HG03060 (cell line): Measurements from ENCODE around the gene MPDU1.
"Not testable (repeated sequence)": the region's sequence is repeated elsewhere in the genome, so short reads cannot be mapped to it uniquely, and the experiment has no call there.

Experiments
- ATAC-seq: cut with Tn5 transposase; IDR thresholded peaks from one replicate; pipeline ENCODE4 v1.9.1; 2021; ENCODE audit warnings: low read depth, moderate number of reproducible peaks; ENCODE audit not compliant: unreplicated experiment

MPDU1 gene

GRCh38 chr17:7579834-7580603 is 3.6 kb upstream of the MPDU1 start:
- no peak for ATAC-seq

DNA sequence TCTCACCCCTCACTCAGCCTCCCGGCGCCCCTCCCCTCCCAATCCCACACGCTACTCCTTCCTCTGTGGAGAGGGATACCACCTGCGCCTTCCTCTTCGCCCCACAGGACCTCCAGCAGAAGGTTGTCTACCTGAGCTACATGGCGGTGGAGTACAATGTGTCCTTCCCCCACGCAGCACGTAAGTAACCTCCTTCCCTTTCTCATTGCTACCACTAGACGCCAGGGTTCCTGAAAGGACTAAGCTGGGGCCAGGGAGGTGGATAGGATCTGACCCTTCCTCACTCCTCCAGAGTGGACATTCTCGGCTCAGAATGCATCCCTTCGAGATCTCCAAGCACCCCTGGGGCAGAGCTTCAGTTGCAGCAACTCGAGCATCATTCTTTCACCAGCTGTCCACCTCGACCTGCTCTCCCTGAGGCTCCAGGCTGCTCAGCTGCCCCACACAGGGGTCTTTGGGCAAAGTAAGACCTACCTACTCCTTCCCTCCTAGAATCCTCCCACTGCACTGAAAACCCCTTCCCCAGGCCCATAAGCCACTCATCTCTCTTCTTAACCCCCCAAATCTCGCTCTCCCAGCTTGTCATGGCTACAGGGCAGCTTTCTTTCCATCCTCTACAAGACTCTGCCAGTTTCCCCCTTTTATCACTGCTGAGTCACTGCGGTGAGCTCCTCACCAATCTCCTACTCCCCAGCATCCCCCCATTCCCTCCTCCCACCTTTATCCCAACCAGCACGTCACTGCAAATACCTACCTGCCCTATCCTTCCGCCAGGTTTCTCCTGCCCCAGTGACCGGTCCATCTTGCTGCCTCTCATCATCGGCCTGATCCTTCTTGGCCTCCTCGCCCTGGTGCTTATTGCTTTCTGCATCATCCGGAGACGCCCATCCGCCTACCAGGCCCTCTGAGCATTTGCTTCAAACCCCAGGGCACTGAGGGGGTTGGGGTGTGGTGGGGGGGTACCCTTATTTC is 2.8 kb upstream of the MPDU1 start:
- ATAC-seq: no peak

GRCh38 chr17:7582396-7583252 is 1.0 kb upstream of the MPDU1 start:
- ATAC-seq: no peak

- ATAC-seq: no peak
Measured at GRCh38 chr17:7586673-7587419, 3.2 kb downstream of the MPDU1 start.

DNA sequence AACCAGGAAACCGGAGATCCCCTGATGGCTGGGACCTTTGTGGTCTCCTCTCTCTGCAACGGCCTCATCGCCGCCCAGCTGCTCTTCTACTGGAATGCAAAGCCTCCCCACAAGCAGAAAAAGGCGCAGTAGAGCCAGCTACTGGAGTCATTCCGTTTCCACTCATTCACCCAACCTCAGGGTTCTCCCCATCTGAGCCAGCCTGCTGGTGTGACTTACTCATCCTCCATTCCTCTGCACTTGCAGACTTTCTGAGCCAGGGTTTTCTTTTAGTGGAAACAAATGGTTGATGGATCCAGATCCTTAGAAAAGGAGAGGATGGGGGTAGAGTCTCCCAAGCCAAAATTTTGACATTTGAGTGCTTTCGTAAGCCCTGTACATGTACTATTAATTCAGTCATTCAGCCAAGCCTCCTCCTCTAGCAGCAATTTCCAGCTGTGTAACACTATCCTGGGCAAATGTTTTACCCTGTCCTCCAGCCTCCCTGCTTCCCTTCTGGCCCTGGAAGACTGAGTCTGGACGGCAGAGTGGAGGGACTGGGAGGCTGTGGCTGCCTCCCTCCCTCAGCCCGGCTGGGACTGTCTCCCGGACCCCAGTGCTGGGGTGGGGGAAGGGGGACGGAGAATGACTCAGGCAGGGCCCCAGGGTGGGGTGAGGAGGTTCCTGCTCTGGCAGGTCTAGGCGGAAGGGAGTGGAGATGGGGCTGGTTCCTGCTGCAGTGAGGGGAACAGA is 3.9 kb downstream of the MPDU1 start:
- ATAC-seq: no peak

- ATAC-seq: no peak
Measured at GRCh38 chr17:7588553-7589203, 5.0 kb downstream of the MPDU1 start.

DNA sequence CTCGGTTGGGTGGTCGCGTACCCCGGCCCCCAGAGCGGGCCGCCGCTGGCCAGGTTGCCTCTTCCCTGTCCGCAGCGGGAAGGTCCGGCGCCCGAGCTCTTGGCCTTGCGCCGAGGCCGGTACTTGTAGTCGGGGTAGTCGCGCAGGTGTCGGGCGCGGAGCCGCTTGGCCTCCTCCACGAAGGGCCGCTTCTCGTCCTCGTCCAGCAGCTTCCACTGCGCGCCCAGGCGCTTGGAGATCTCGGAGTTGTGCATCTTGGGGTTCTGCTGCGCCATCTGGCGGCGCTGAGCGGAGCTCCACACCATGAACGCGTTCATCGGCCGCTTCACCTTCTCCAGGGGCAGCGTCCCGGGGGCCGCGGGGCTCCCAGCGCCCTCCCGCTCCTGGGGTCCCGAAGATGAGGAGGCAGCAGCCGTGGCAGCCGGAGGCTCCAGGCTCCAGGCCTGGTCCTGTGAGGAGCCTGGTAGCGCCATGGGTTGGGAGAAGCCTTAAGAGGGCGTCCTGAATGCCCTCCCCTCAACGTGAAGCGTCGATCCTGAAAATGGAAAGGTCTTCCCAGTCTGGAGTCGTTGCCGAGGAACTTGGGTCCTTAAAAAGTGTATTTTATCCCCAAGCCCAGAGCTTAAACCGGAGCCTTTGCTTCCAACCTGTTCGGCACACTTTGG is 5.7 kb downstream of the MPDU1 start:
- ATAC-seq: no peak

DNA sequence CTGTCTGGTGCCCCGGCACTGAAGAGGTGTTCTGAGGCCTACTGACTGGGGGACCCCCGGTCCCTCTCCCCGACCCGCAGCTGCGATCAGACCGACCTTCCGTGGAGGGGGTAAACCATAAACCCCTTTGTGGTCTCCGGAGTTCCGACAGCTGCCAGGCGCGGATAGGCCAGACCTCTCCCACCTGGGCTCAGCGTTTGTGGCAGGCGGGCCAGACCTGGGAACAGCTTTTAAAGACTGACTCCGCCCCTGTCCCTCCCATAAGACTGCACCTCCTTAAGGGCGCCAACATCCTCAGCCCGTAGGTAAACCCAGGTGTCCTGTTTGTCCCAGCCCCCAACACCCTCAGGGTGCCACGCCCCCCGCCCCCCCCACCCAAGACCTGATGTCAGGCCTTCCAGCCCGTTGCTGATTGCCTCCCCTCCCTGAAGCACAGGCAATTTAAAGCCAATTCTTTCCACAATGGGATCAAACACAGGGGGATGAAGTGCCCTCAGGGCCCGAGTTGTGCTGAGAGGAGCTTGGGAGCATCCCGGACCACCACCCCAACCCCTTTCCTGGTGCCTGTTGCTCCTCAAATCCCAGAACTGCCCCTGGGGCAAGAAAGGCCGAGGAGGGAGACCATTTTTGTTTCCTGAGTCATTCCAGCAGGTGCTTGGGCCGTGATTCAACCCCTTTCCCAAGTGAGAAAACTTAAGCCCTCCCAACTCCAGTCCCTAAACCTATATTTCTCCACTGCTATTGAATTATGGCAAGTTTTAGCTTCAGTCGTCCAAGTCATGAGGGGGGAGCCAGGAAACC is 6.4 kb downstream of the MPDU1 start, which contains the start of gene SOX15:
Gene SOX15, minus strand, starts transcription at position 204 of the 801 bp plus-strand sequence. CDS start 418 bp downstream, outside the sequence.
- ATAC-seq: no peak

DNA sequence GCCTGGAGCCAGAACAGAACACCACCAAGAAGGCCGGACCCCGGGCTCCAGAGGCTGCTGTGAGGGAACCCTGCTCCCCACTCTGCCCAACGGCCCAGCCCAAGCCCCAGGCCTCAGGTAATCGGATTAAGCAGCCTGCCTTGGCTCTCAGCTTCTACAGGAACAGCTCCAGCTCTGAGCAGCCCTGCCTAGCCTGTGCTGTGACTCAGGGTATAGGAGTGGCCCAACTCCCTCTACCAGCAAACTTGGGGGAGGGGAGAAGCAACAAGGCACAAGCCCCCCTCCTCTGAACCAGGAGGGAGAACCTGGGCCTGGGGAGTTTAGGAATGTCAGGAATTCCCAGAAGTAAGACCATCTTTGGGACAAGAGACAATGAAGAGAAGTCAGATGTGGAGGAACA is 7.1 kb downstream of the MPDU1 start:
- no peak for ATAC-seq

DNA sequence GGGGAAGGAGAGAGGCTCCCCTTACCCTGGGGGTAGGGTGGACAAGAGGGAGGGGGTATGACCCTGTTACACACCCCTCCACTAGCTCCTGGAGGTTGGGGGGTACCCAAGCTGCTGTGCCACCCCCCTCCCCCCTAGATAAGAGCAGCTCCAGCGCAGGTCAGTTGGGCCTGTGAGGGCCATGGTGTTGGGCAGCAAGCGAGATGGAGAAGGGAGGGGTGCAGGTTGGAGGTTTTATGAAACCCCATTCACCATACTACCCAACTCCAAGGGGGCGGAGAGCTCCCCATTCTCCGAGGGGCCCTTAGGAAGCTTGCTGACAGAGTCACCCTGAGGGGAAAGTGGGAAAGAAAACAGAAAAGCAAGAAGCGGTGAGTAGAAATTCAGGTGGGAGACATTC is 7.9 kb downstream of the MPDU1 start:
- ATAC-seq: no peak

GRCh38 chr17:7592422-7593021 is 8.9 kb downstream of the MPDU1 start:
- no peak for ATAC-seq

DNA sequence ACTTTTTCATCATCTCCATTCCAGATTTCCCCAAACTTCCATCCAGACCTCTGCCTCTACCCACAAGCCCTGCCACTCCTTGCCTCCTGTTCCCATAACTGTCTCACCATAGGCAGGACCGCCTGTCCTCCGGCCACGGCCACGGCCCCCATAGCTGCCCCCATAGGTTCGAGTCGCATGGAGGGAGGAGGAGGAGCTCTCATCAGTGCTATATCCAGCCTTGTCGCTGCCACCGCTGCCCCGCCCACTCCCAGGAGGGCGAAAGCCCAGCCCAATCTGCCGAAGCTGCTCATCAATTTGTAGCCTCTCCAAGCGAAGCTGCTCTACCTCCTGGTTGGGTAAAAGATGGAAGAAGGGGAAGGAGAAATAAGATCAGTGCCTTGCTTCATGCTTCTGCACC is 9.6 kb downstream of the MPDU1 start:
- ATAC-seq: no peak

- ATAC-seq: not testable (repeated sequence)
Measured at GRCh38 chr17:7597561-7597960, 13.9 kb downstream of the MPDU1 start.

- ATAC-seq: no peak
Measured at GRCh38 chr17:7606280-7606679, 22.6 kb downstream of the MPDU1 start.

- ATAC-seq: no peak
Measured at GRCh38 chr17:7610641-7611040, 27.0 kb downstream of the MPDU1 start.

- ATAC-seq: no peak
Measured at GRCh38 chr17:7611635-7612293, 28.1 kb downstream of the MPDU1 start.

- no peak for ATAC-seq
Measured at GRCh38 chr17:7612294-7612640, 28.6 kb downstream of the MPDU1 start.
